AG20443 (cell line): Measurements from ENCODE around the gene CLECL1.

Experiments used
- DNase-seq: peaks from one replicate; pipeline ENCODE4 v3.0.0; 2012; ENCODE audit warnings: low spot score, mixed read lengths

The CLECL1 gene

GRCh38 chr12:9732921-9733461 is at the start of gene CLECL1:
TSS of gene CLECL1 (minus strand) at chr12:9733097.
- no peak for DNase-seq

- no peak for DNase-seq
Measured at GRCh38 chr12:9781360-9781759, 48.5 kb upstream of the CLECL1 start.

DNA sequence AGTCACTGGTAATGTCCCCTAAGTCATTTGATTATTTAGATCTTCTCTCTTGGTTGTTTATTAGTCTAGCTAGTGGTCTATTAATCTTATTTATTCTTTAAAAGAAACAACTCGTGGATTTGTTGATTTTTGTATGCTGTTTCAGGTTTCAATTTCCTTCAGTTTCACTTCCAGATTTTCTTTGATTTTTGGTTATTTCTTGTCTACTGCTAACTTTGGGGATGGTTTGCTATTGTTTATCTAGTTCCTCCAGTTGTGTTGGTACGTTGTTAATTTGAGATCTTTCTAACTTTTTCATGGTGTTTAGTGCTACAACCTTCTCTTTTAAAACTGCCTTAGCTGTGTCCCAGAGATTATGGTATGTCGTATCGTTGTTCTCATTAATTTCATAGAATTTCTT is 46.3 kb upstream of the CLECL1 start:
- DNase-seq, result no peak

DNA sequence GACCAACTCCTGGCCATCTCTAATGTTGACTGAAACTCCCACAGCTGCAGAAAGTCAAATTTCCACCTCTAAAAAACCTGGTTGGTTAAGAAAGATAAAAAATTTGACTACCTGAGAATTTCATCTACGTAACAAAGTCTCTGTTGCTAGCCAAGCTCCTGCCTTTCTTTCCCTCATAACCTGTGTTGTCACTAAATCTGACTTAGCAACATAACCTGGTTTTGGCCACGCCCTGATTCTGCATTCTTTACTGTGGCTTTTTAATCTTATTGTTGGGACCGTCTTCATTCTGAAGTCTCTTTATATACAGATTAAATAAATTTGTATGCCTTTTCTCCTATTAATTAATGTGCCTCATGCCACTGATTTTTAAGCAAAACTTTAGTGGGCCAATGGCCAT is 43.9 kb upstream of the CLECL1 start:
- no peak for DNase-seq

- DNase-seq, result no peak
Measured at GRCh38 chr12:9773216-9773877, 40.5 kb upstream of the CLECL1 start.

DNA sequence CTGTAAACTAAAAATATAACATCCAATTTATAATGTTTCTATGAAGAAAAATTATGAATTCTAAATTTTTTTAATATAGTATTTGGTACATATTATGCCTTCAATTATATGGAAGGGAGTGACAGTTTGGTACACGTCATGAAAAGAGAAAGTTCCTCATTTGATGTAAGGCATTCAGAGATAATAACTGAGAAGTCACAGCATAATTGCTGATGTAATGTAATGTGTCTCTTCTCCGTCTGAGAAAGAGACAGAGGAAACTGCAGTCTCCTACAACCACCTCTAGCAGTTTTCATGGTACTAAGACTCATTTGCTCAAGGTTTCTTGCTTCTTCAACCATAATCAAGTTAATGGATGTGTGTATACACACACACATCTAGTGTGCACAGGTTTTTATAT is 30.1 kb upstream of the CLECL1 start:
- no peak for DNase-seq

DNA sequence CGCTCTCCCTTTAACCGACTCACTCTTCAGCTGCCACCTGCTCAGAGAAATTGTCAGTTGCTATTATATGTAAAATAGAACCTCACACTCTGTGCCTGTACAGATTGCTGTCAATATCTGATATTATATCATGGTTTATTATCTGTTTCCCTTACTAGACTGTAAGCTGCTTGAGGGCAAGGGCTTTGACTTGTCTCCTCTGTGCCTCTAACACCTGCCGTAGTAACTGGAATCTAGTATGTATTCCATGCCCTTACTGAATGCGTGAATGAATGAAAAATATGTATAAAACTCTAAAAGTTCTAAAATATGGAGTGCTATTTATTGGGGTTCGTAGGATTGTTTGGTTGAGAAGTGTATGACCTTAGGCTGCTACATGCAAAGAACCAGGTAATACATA is 29.5 kb upstream of the CLECL1 start:
- no peak for DNase-seq

DNA sequence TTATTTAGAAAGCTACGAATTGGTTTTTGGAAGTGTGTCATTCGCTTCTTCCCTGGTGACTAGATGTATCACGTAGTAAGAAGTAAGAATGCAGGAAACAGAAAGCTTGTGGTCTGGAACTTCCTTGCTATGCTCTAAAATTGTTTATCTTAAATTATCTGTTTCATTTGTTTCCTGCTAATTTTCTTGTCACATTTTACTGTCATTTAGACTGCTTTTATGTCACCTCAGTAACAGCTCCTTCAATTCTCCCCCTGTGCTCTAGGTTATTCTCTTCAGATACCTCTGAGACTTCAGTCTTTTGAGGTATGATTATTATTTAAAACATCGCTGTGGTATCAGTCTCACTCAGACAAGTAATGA is 28.5 kb upstream of the CLECL1 start:
- DNase-seq, result no peak

DNA sequence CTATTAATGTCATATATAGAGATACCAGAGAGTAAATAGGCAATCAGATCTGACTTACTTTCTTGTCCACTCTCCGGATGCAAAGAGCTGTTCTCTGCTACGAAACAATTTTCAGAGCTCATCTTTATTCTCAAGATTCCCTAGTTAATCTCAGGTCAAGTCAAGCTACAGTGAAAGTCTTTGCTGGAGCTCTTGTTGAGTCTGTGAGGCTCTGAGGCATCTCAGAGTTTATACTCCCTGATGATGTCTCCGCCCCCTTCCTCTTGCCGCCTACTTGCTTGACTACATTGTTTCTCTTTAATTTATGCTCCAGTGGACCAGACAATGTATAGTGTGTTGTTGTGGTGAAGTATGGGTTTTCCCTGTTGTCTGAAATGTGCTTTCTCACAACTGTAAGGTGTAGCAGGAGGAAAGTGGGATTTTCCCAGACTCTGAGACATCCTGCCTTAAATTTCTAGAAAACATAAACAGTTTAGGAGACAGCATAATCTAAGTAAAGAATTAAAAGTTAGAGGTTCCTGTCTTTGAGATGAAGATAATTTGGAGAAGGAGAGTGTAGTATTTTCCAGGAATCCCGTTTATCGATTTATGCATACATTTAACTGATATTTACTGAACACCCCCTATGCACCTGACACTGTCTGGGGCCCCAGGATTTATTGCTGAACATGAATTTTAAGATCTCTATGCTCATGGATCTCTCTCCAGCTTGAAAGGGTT is 28.0 kb upstream of the CLECL1 start, which contains the start of gene CD69:
Gene CD69 (minus strand): TSS at position 203 of the 720 bp plus-strand sequence. CDS start 81 bp downstream, at position 122.
- no peak for DNase-seq

DNA sequence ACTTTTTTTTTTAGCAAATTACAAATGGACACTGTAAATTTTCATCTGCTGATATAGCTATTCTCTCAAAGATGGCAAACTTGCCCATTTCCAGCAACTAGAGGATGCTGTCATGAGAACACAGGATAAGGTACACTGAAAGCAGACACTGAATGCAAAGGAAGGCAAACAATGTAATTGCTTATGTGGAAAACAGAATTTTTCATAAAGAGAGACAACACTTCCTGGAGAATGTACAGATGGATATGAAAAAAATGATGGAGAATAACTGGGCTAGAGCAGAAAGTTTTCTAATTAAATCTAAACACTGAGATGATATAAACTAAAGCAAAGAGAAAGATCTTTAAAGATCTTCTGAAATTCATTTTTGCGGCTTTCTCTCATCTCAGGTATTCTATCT is 27.2 kb upstream of the CLECL1 start:
- no peak for DNase-seq

- no peak for DNase-seq
Measured at GRCh38 chr12:9759694-9760093, 26.8 kb upstream of the CLECL1 start.

DNA sequence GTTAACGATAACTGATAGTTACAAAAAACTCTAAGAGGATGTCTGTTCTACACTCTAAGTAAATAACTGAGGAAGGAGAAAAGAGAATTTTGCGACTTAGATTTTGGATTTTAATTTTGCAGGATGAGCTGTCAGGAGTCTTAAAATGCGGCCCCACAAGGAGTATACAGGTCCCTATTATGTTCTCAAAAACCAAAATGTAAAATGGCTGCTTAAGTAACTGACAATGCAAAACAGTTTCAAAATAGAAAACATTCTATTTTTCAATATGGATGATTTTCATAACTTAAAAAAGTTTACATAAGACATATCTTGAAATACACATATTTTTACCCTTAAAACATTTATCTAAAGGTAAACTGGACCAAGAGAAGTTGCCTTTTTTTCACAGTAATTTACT is 25.2 kb upstream of the CLECL1 start:
- DNase-seq, result no peak

DNA sequence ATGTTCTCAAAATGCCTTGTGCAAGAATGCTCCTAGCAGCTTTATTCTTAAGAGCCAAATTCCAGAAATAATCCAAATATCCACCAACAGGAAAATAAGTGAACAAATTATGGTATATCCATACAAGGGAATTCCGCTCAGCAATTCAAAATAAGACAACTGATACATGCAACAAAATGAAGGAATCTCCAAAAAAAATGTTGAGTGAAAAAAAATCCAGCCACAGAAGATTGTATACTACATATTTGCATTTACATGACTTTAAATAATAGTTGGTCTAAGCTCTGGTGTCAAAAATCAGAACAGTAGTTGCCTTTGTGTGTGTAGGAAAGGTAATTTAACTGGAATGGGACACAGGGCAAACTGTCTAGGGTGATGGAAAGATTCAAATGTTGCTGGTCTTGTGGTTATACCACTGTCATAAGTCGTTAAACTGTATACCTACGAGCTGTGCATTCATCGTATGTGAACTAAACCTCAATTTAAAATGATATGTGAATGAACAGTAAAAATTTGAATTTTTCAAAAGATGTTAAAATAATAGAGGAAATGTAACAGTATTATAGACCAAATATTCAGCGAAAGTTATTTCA is 24.6 kb upstream of the CLECL1 start:
- no peak for DNase-seq

DNA sequence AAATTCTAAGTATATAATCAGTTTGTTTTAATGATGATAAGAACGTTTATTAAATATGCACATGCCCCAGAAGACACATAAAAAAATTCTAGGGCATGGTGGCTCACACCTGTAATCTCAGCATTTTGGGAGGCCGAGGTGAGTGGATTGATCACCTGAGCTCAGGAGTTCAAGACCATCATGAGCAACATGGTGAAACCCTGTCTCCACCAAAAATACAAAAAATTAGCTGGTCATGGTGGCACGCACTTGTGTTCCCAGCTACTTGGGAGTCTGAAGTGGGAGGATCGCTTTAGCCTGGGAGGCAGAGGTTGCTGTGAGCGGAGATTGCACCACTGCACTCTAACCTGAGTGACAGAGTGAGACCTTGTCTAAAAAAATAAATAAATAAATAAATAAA is 23.8 kb upstream of the CLECL1 start:
- no peak for DNase-seq

- DNase-seq, result no peak
Measured at GRCh38 chr12:9756170-9756569, 23.3 kb upstream of the CLECL1 start.

GRCh38 chr12:9755567-9755966 is 22.7 kb upstream of the CLECL1 start:
- no peak for DNase-seq

GRCh38 chr12:9755035-9755434 is 22.1 kb upstream of the CLECL1 start:
- no peak for DNase-seq

DNA sequence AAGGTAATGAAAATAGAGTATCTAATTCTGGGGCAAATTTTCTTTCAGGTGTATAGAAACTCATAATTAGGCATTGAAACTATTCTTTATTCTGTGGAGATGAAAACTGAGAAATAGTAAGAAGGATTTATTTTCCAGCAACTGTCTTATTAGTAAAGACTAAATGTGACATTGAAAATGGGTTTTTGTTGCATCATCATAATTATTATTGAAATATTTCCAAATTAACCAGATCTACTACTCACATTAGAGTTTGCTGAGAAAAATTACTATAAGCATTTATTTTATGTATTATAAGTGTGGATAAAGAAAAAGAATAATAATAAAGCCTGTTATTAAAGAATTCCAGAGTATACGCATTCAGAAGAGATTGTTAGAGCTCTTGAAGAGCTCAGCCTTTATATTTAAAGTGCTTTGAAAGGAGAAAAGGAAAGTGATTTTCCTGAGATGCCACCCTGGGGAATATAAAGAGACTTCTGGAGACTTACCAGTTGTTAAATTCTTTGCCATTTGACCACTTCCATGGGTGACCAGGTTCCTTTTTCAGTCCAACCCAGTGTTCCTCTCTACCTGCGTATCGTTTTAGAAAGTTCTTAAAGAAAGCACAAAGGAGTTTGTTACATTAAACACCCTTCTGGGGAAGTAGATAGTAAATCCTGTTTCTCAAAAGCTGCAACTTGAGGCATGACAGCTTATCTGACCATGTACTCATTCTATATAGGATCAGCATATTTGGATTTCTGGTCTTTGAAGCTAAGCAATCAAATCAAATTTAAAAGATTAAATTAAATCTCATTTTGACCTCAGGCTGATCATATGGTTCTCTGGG is 21.4 kb upstream of the CLECL1 start:
- DNase-seq, result no peak

DNA sequence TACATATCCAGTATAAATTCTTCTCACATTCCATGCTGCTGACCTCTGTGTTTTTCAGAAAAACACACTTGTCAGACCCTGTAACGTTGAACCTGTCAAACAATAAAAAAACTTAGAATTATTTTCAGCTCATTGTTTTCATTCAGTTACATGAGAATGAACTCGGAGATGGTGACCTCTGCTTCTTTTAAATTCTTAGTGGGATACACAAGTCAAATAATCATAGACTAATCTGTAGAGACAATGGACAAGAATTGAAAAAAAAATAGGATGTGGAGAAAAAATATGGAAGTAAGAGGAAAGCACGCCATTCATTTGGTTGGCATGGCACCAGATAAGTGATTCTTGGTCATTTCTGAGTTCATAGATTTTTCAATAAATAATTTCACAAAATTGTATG is 20.6 kb upstream of the CLECL1 start:
- no peak for DNase-seq

GRCh38 chr12:9753073-9753472 is 20.2 kb upstream of the CLECL1 start:
- DNase-seq, result no peak

DNA sequence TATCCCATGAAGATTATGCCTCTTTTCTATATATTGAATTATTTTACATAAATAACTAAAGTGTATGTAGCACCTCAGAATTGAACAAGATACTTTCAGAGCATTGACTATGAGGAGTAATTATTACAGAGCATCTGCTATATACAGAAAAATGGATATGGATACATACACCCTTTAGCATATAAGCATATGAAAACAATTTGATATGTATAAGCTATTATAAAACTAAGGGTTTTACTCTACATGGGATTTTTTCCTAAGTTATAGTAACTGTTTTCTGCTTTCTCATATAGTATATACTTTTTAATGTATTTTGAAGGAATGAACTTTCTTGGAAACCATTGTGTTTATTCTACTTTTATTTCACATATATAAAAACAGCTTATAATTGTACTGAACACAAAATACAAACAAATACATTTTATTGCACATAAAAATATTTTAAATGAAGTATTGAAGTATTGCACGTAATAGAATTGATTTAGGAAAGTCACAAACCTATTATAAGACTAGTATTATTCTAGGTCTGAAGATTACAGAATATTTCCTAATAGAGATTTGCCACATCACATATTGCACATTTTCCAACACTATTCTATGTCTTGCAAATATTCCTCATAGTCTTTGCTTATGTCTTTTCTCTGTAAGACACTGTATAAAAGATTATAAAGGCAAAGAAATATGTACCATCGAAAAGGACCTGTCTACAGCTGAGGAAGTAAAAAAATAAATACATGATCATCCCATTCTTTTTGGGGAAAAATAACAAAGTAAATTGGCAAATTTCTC is 19.4 kb upstream of the CLECL1 start:
- no peak for DNase-seq
